ENCODE measurements around the gene SMARCC1. TPM values are rescaled to one million over a fixed set of nuclear protein-coding genes. Genes with fewer than 3 reads are reported as not detected.

Gene SMARCC1
- total RNA-seq, 1 donor from 2014 or later = 53.9 TPM

- Histone ChIP-seq H3K27ac (no peak overlapping the region), H3K4me3 (no peak overlapping the region), H3K9me3 (no peaks in the 10 kb centered on the region), H3K4me1 (peaks cover 13% of the 10 kb centered on the region), H3K36me3 (no peaks in the 10 kb centered on the region), H3K27me3 (ENCODE audit: low read depth) (peaks cover 27% of the 10 kb centered on the region)
- no peak for TF ChIP-seq CTCF (IDR thresholded peaks at IDR 0.05)
- ATAC-seq = no peak
- intact Hi-C loops (cut with DNase I) = no loop called here
- no peak for DNase-seq
Measured at GRCh38 chr3:47579875-47580274, 201.8 kb downstream of the SMARCC1 start.

GRCh38 chr3:47578691-47579632 lies 202.7 kb downstream of the SMARCC1 start, which contains the start of gene CSPG5:
Gene CSPG5 (minus strand): TSS chr3:47578865. CDS start chr3:47578693, 172 bp downstream.
- peak; percentile 55 to 56 for ATAC-seq
- Histone ChIP-seq H3K9me3 (no peaks in the 10 kb centered on the region), H3K4me3 (peak within 1 kb of the TSS; percentile 62), H3K4me1 (peaks cover 13% of the 10 kb centered on the region), H3K27ac (no peak within 1 kb of the TSS), H3K36me3 (no peaks in the 10 kb centered on the region), H3K27me3 (ENCODE audit: low read depth) (peaks cover 27% of the 10 kb centered on the region)
- intact Hi-C loops (cut with DNase I) = no loop called here
- no peak for TF ChIP-seq CTCF (IDR thresholded peaks at IDR 0.05)
- DNase-seq = peak; percentile 50

- no peak for TF ChIP-seq CTCF (IDR thresholded peaks at IDR 0.05)
- Histone ChIP-seq H3K27ac (no peak overlapping the region), H3K27me3 (ENCODE audit: low read depth) (peaks cover 27% of the 10 kb centered on the region), H3K36me3 (no peaks in the 10 kb centered on the region), H3K4me1 (peaks cover 13% of the 10 kb centered on the region), H3K4me3 (peak overlapping the region; percentile 62), H3K9me3 (no peaks in the 10 kb centered on the region)
- intact Hi-C loops (cut with DNase I) = no loop called here
- ATAC-seq = peak; percentile 81 to 90
- DNase-seq = peak; percentile 60
Measured at GRCh38 chr3:47578119-47578632, 203.5 kb downstream of the SMARCC1 start.

- peaks cover 13% of the 10 kb centered on the region for H3K4me1 ChIP-seq
- H3K4me3 ChIP-seq = peak overlapping the region; percentile 62
- peaks cover 27% of the 10 kb centered on the region for H3K27me3 ChIP-seq (ENCODE audit: low read depth)
- no peak for TF ChIP-seq CTCF (IDR thresholded peaks at IDR 0.05)
- intact Hi-C loops (cut with DNase I) = no loop called here
- H3K36me3 ChIP-seq = no peaks in the 10 kb centered on the region
- ATAC-seq = peak; percentile 69 to 77
- H3K27ac ChIP-seq = no peak overlapping the region
- no peaks in the 10 kb centered on the region for H3K9me3 ChIP-seq
- DNase-seq = peak; percentile 50
Measured at GRCh38 chr3:47577583-47578118, 204.0 kb downstream of the SMARCC1 start.

- Histone ChIP-seq H3K4me3 (no peak overlapping the region), H3K27ac (no peak overlapping the region), H3K9me3 (no peaks in the 10 kb centered on the region), H3K4me1 (peaks cover 7% of the 10 kb centered on the region), H3K36me3 (no peaks in the 10 kb centered on the region), H3K27me3 (ENCODE audit: low read depth) (peaks cover 19% of the 10 kb centered on the region)
- DNase-seq = no peak
- TF ChIP-seq CTCF (IDR thresholded peaks at IDR 0.05) = no peak
- intact Hi-C loops (cut with DNase I) = no loop called here
- no peak for ATAC-seq
Measured at GRCh38 chr3:47573190-47574172, 208.2 kb downstream of the SMARCC1 start.

Measured in lower lobe of right lung (tissue), 2 donors.